ENCODE results near the gene GGT5.
"Not testable (repeated sequence)": the region's sequence is repeated elsewhere in the genome, so short reads cannot be mapped to it uniquely, and the experiment has no call there.

DNA sequence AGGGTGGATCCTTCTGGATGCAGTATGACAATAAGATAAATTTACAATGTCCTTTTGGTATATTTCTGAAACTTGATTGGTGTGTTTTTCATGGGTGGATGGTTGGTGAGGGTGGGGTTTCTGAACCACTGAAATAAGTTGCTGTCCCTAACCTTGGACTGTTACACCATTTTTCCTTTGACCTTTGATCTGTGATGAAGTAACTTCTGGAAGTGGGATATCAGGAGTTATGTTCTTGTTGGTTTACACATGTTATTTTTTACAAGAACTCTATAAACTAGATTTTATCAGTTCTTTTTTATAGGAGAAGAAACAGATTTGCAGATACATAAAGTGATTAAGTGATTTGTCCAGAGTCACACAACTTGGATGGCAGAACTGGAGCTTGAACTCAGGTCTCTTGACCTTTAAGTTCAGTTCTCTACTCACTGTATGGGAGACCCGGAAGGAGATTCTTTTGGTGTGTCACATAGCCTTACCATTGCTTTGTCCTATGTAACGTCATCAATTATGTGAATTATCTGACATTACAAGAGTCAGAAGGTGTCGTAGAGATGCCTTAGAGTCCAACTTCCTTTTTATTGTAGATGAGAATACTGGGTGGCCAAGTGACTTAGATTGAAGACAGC, 47.4 kb upstream of the GGT5 start:
- TF ChIP-seq POLR2A (IDR thresholded peaks at IDR 0.05): not testable (repeated sequence)
- TF ChIP-seq, protein P1, sequence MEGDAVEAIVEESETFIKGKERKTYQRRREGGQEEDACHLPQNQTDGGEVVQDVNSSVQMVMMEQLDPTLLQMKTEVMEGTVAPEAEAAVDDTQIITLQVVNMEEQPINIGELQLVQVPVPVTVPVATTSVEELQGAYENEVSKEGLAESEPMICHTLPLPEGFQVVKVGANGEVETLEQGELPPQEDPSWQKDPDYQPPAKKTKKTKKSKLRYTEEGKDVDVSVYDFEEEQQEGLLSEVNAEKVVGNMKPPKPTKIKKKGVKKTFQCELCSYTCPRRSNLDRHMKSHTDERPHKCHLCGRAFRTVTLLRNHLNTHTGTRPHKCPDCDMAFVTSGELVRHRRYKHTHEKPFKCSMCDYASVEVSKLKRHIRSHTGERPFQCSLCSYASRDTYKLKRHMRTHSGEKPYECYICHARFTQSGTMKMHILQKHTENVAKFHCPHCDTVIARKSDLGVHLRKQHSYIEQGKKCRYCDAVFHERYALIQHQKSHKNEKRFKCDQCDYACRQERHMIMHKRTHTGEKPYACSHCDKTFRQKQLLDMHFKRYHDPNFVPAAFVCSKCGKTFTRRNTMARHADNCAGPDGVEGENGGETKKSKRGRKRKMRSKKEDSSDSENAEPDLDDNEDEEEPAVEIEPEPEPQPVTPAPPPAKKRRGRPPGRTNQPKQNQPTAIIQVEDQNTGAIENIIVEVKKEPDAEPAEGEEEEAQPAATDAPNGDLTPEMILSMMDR (IDR thresholded peaks at IDR 0.05): not testable (repeated sequence)

Measured in right lobe of liver (tissue), 4 donors.